HG02759 (cell line): ENCODE measurements around the gene FTH1.
"Not testable (repeated sequence)": the region's sequence is repeated elsewhere in the genome, so short reads cannot be mapped to it uniquely, and the experiment has no call there.

Experiments
- ATAC-seq: cut with Tn5 transposase; IDR thresholded peaks from one replicate; pipeline ENCODE4 v1.9.1; 2021; ENCODE audit warnings: mild to moderate bottlenecking, moderate library complexity; ENCODE audit not compliant: unreplicated experiment

Gene FTH1

GRCh38 chr11:61978703-61979661 lies 11.5 kb upstream of the FTH1 start:
- no peak for ATAC-seq

DNA sequence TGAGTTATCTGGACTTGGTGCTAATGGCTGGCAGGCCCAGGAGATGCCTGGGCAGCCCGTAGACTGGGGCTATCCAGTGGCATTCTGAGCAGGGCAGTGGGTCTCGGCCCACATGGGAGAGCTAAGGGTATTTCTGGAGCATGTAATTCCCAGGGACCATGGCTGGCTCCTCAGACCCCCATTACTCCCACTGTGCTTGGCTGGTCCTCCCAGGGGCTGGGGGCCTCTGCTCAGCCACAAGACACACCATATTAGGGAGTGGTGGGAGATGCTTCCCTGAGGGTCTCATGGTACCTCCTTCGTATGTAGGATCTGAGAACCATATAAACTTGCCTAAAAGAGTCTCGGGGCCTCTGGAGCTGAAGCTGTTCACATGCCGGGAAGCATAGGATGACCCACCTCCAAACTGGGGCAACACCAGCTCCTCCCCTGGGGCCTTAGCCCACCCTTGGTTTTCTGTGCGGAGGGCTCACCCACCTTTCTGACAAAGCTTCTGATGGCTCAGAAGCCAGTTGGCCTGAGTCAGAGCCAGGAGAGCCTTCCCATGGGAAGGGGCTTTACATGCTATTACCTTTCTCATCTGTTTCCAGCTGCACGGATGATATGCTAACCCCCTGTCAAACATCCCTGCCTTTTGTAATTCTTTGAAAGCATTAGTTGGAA lies 9.5 kb upstream of the FTH1 start:
- no peak for ATAC-seq

- ATAC-seq, result no peak
Observed at GRCh38 chr11:61976420-61976800, 9.0 kb upstream of the FTH1 start.

DNA sequence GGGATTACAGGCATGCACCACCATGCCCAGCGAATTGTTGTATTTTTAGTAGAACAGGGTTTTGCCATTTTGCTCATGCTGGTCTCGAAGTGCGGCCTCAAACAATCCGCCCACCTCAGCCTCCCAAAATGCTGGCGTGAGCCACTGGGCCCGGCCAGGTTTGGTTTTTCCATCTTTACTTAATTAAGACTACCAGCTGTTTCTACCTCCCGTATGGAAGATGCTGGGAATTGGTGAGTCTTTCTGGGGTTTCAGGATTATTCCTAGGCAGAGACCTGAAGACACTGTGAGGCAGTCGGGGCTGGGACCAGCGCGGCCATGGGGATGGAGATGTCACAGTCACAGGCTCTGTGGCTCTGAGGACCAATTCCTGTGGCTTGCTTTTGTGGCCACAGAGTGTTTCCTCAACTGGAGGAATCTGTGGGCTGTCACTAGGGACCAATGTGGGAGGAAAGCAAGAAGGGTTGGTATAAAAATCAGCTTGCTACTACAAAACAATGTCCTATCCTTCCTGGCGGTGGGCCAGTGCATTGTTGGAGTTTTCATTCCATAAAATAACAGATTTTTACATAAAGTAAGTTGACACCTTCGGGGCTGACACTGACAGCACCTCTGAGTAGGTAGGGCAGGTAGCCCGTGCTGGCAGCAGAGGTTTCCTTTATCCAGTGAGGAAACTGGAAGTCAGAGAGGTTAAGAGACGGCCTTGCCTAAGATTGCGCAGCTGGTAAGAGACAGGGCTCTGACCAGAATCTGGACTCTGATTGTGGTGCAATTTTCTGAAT lies 8.4 kb upstream of the FTH1 start:
- ATAC-seq, result no peak

DNA sequence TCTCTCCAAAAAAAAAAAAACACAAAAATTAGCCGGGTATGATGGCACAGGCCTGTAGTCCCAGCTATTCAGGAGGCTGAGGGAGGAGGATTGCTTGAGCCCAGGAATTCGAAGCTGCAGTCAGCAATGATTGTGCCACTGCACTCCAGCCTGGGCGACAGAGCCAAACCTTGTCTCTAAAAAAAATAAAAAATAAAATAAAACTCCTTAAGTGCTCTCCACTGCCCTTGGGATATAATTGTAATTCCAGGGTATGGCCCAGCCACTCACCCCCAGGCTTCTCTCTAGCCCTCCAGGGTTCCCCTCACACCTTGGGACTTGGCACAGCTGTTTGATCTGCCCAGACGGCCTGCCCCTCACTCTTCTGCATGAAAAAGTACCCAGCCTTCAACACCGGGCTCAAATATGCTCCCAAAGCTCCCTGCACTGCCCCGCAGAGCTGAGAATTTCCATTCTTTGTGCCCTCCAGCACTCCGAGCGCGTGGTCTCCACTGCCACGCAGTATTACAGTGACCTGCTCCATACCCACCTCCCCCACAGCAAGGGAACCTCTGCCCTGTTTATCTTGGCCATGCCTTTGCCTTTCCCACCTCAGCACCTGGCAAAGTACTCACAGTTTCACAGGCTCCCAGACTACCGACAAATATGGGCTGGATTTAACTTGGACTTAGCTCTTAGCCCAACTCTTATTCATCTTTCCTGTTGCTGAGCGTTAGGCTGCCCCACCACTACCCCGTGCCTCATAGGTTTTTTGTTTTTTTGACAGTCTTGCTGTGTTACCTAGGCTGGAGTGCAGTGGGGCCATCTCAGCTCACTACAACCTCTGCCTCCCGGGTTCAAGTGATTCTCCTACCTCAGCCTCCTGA lies 7.6 kb upstream of the FTH1 start:
- ATAC-seq, result no peak

GRCh38 chr11:61973476-61974162 lies 6.2 kb upstream of the FTH1 start:
- ATAC-seq, result no peak

DNA sequence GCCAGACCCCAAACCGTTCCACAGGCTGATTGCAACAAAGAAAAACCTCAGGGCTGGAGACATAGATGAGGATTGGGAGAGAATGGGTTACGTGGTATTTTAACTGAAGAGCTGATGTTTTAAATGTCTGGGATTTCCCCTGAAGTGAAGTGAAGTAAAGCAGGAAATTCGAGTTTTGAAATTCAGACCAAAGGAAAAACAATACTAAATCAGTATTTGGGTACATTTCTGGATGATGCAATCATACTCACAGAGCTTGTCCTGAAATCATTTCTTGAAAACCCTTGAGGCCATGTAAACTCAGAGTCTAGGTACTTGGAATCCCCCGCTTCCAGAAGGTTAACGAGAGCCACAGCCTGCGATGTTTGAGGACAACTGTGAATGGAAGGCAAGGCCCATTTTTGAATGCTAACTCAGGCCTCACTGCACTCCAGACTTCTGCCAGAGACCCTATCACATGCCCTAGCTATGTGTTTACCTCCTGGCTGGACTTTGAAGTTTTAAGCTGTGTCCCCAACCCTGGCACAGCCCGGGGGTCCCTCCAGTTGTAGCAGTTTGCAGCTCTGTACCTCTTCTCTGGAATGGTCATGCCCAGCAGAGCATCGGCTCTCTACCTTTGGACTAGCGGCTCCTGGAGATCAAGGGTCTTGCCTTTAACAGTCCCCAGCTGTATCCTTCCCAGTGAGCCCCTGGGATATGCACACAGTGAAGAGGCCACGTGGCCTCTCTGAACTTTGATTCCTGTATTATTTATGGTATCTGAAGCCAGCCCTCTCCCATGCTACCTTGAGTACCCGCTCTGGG lies 5.4 kb upstream of the FTH1 start:
- no peak for ATAC-seq

DNA sequence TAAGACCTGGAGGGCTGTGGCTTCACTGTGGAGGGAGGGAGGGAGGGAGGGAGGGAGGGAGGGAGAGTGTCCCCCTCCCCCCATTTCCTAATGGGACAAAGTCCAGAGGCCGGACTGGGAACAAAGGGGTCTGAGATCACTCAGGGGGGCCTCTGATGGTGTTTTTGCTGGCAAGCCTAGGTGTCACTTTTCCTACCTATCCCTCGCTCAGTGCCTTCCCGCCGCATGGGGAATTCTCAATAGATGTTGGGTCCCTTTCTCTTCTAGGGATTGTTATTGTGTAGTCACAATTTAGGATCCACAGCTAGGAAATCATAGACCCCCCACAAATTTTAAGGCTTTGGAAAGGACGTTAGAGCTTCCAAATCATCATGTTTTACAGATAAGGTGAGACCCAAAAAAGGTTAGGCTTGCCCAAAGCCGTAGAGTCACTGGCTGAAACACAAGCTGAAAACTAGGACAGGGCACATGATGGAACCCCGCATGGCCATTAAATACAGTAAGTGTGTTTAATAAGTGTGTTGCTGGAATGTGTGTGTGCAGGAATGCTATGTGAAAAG lies 4.8 kb upstream of the FTH1 start:
- no peak for ATAC-seq

- ATAC-seq, result no peak
Observed at GRCh38 chr11:61971248-61972111, 4.0 kb upstream of the FTH1 start.

GRCh38 chr11:61969838-61970662 lies 2.6 kb upstream of the FTH1 start:
- ATAC-seq, result no peak

DNA sequence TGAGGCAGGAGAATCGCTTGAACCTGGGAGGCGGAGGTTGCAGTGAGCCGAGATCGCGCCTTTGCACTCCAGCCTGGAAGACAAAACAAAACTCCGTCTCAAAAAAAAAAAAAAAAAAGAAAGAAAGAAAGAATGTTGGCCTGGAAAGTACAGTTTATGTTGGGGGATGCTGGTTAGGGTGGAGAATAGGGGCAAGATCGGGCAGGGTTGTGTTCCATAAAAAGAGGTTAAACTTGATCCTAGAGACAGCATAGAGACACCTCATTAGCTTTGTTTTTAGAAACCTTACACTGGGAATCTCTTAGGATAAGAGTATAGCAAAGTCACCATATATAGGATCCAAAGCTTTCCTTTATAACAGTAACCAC lies 1.9 kb upstream of the FTH1 start:
- ATAC-seq, result no peak

DNA sequence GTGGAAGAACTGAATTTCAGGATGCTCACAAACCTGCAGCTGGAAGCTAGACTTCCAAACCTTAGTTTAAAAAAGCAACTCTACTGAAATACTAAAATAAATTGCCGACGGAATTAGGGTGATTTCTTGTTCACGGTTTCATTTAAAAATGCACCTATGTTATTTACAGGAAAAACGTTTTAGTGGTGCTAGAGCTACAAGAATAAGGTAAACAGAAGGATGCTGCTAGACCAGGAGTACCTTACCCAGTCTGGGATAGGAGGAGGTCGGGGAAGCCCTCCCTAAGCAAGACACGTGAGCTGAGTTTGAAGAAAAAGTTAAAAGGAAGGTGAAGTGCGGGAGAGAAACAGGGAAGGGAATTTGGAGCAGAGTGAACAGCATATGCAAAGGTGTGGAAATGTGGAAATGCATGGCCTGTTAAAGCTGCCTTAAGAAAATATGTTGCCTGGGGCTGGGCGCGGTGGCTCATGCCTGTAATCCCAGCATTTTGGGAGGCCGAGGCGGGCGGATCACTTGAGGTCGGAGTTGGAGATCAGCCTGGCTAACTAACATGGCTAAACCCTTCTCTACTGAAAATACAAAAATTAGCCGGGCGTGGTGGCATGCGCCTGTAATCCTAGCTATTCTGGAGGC lies 1.4 kb upstream of the FTH1 start:
- no peak for ATAC-seq

- peak; percentile 32 for ATAC-seq
Observed at GRCh38 chr11:61967924-61968757, 707 bp upstream of the FTH1 start.

DNA sequence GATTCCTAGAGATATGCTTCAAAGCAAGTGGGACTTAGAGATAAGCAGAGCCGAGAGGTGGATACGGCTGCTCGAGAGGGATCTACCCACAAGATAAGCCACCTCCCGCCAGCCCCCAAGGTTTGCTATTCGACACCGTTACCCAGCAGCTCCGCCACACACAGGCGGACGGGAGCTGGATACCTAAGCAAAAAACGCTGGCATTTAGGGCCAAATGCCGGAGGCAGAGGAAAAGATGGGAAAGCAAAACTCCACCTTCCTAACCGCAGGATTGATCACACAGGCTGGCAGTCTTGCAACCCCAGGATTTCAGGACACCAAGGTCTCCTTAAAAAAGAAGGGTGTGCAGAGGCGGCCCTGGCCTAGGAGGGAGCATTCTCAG lies 709 bp downstream of the FTH1 start:
- ATAC-seq, result no peak

- ATAC-seq, result not testable (repeated sequence)
Observed at GRCh38 chr11:61964666-61965271, 2.7 kb downstream of the FTH1 start.
